HL-60/S4 (cell line): ENCODE data around the gene PBLD.
"Not testable (repeated sequence)": the region's sequence is repeated elsewhere in the genome, so short reads cannot be mapped to it uniquely, and the experiment has no call there.

ENCODE experiments used
- in situ Hi-C: fragments of 300-500 bp; cut with MboI; formaldehyde crosslinking; loops from 2 replicates; pipeline ENCODE4 v1.14.3; 2022; ENCODE audit warnings: low sequenced_read_pairs

Gene PBLD

GRCh38 chr10:68284062-68285001, 48.4 kb downstream of the PBLD start:
- in situ Hi-C loops: no loop called here

- in situ Hi-C loops: no loop called here
Observed at GRCh38 chr10:68280758-68281157, 52.0 kb downstream of the PBLD start.

- in situ Hi-C loops: not testable (repeated sequence)
Observed at GRCh38 chr10:68278906-68279753, 53.6 kb downstream of the PBLD start.

GRCh38 chr10:68277814-68278213, 54.9 kb downstream of the PBLD start:
- in situ Hi-C loops: not testable (repeated sequence)

GRCh38 chr10:68276224-68276623, 56.5 kb downstream of the PBLD start:
- in situ Hi-C loops: no loop called here

GRCh38 chr10:68275600-68276126, 57.1 kb downstream of the PBLD start:
- in situ Hi-C loops: no loop called here

- in situ Hi-C loops: no loop called here
Observed at GRCh38 chr10:68272833-68273232, 59.9 kb downstream of the PBLD start.

- in situ Hi-C loops: no loop called here
Observed at GRCh38 chr10:68271196-68271882, 61.4 kb downstream of the PBLD start.

GRCh38 chr10:68269562-68270290, 63.0 kb downstream of the PBLD start:
- in situ Hi-C loops: no loop called here

- in situ Hi-C loops: no loop called here
Observed at GRCh38 chr10:68261132-68261856, 71.4 kb downstream of the PBLD start.

- in situ Hi-C loops: no loop called here
Observed at GRCh38 chr10:68253346-68253745, 79.4 kb downstream of the PBLD start.

- in situ Hi-C loops: no loop called here
Observed at GRCh38 chr10:68251625-68252495, 80.9 kb downstream of the PBLD start.

- in situ Hi-C loops: no loop called here
Observed at GRCh38 chr10:68251151-68251550, 81.6 kb downstream of the PBLD start.

GRCh38 chr10:68249297-68249696, 83.4 kb downstream of the PBLD start:
- in situ Hi-C loops: no loop called here

GRCh38 chr10:68247931-68248330, 84.8 kb downstream of the PBLD start:
- in situ Hi-C loops: no loop called here

- in situ Hi-C loops: not testable (repeated sequence)
Observed at GRCh38 chr10:68246397-68246796, 86.3 kb downstream of the PBLD start.

GRCh38 chr10:68242051-68242450, 90.7 kb downstream of the PBLD start:
- in situ Hi-C loops: no loop called here

GRCh38 chr10:68239596-68240150, 93.1 kb downstream of the PBLD start:
- in situ Hi-C loops: no loop called here
